Uterus (tissue), 4 donors: Measurements from ENCODE around the gene TRPM4. TPM values are rescaled to one million over a fixed set of nuclear protein-coding genes. Genes with fewer than 3 reads are reported as not detected.
"Not testable (repeated sequence)": the region's sequence is repeated elsewhere in the genome, so short reads cannot be mapped to it uniquely, and the experiment has no call there.

Source experiments
- DNase-seq, 2 donors: peaks; one replicate each; pipeline ENCODE4 v3.0.0-alpha.2; 2019 to 2020
- H3K27ac ChIP-seq, 2 donors: fragments of 200-600 bp; sonication (generic); 1 replicate in 1 of 2; 2 replicates in 1 of 2; pipeline ENCODE4 v1.5.1; 2016 to 2018
- H3K27me3 ChIP-seq, 2 donors: fragments of 200-600 bp; sonication (generic); one replicate each; pipeline ENCODE4 v1.5.1; 2018 to 2019; ENCODE audit warnings: control low read depth in 1 of 2
- H3K36me3 ChIP-seq, 2 donors: fragments of 200-600 bp; sonication (generic); one replicate each; pipeline ENCODE4 v1.5.1; 2019; ENCODE audit warnings: control low read depth in 1 of 2
- H3K4me1 ChIP-seq, 2 donors: fragments of 200-600 bp; sonication (generic); one replicate each; pipeline ENCODE4 v1.5.1; 2018 to 2019; ENCODE audit warnings: control low read depth in 1 of 2
- H3K4me3 ChIP-seq, 2 donors: fragments of 200-600 bp; sonication (generic); 1 replicate in 1 of 2; 2 replicates in 1 of 2; pipeline ENCODE4 v1.5.1; 2018 to 2019; ENCODE audit warnings: mild to moderate bottlenecking in 1 of 2
- H3K9me3 ChIP-seq, 2 donors: fragments of 200-600 bp; sonication (generic); one replicate each; pipeline ENCODE4 v1.5.1; 2019; ENCODE audit warnings: control low read depth in 1 of 2
- CTCF ChIP-seq, 4 experiments: fragments of 200-600 bp in 2 of 4; fragments of 450-650 bp in 2 of 4; sonication (generic) in 2 of 4; IDR thresholded peaks; one replicate each; pipeline ENCODE4 v1.5.1; 2016 to 2019; ENCODE audit warnings: antibody characterized with exemption in 4 of 4, mild to moderate bottlenecking in 2 of 4, moderate library complexity in 1 of 4
- POLR2A ChIP-seq, 2 donors: fragments of 450-650 bp; IDR thresholded peaks; one replicate each; pipeline ENCODE4 v1.6.1; 2016; ENCODE audit warnings: antibody characterized with exemption in 2 of 2, mild to moderate bottlenecking in 1 of 2, moderate library complexity in 1 of 2
- intact Hi-C: fragments of 100-400 bp; cut with DNase I; formaldehyde crosslinking; loops from one replicate; pipeline ENCODE4 v1.15.1; 2023; ENCODE audit warnings: low total_unique reads
- total RNA-seq, 4 donors: library from RNA; depleted of rRNA in 3 of 4; stranded (reverse); fragments of >200 nt in 3 of 4; gene quantifications; one replicate each; pipeline versions ENCODE4 v1.1.0 to v1.2.4, GENCODE V29; 2014 to 2023
- donor health status: DM: yes; HTN: yes; CAD: no.

Gene TRPM4
- total RNA-seq, 4 donors from 2014 or later, result 9.7 to 28.7 (median 15.4) TPM

GRCh38 chr19:49196527-49197240 lies 39.1 kb downstream of the TRPM4 start:
- H3K4me1 ChIP-seq, result peaks cover 0 to 5% of the 10 kb centered on the region in 2 donors
- H3K27ac ChIP-seq, result no peak overlapping the region
- no peaks in the 10 kb centered on the region for H3K36me3 ChIP-seq
- no peaks in the 10 kb centered on the region for H3K27me3 ChIP-seq
- no peak overlapping the region for H3K4me3 ChIP-seq
- intact Hi-C loops, result no loop called here
- TF ChIP-seq POLR2A (IDR thresholded peaks at IDR 0.05), result no peak
- TF ChIP-seq CTCF (IDR thresholded peaks at IDR 0.05), result no peak
- DNase-seq, result peak in 1 of 2 donors; percentile 53
- no peaks in the 10 kb centered on the region for H3K9me3 ChIP-seq

GRCh38 chr19:49200238-49200862 lies 42.8 kb downstream of the TRPM4 start:
- H3K4me1 ChIP-seq, result peaks cover 0 to 5% of the 10 kb centered on the region in 2 donors
- no peak overlapping the region for H3K27ac ChIP-seq
- TF ChIP-seq POLR2A (IDR thresholded peaks at IDR 0.05) (no peak), CTCF (IDR thresholded peaks at IDR 0.05) (no peak)
- no peak overlapping the region for H3K4me3 ChIP-seq
- no peaks in the 10 kb centered on the region for H3K27me3 ChIP-seq
- H3K36me3 ChIP-seq, result no peaks in the 10 kb centered on the region
- no peaks in the 10 kb centered on the region for H3K9me3 ChIP-seq
- intact Hi-C loops, result no loop called here
- DNase-seq, result no peak

- H3K36me3 ChIP-seq, result no peaks in the 10 kb centered on the region
- DNase-seq, result no peak
- H3K4me3 ChIP-seq, result no peak overlapping the region
- no peaks in the 10 kb centered on the region for H3K27me3 ChIP-seq
- intact Hi-C loops, result no loop called here
- no peak overlapping the region for H3K27ac ChIP-seq
- no peak for TF ChIP-seq POLR2A (IDR thresholded peaks at IDR 0.05)
- no peak for TF ChIP-seq CTCF (IDR thresholded peaks at IDR 0.05)
- no peaks in the 10 kb centered on the region for H3K9me3 ChIP-seq
- H3K4me1 ChIP-seq, result peaks cover 0 to 5% of the 10 kb centered on the region in 2 donors
Observed at GRCh38 chr19:49201042-49201441, 43.5 kb downstream of the TRPM4 start.

- Histone ChIP-seq H3K27ac (no peak overlapping the region), H3K27me3 (no peaks in the 10 kb centered on the region), H3K4me3 (no peak overlapping the region), H3K9me3 (no peaks in the 10 kb centered on the region), H3K36me3 (no peaks in the 10 kb centered on the region), H3K4me1 (no peaks in the 10 kb centered on the region)
- intact Hi-C loops, result loop anchor here (5.0 kb wide), 1 partner anchor 108 kb away; no protein-coding TSS in a partner anchor
- no peak for DNase-seq
- TF ChIP-seq CTCF (IDR thresholded peaks at IDR 0.05), result no peak
- no peak for TF ChIP-seq POLR2A (IDR thresholded peaks at IDR 0.05)
Observed at GRCh38 chr19:49205114-49205513, 47.5 kb downstream of the TRPM4 start.

- intact Hi-C loops, result loop anchor here (5.0 kb wide), 1 partner anchor 112 kb away; no protein-coding TSS in a partner anchor
- H3K4me3 ChIP-seq, H3K27me3 ChIP-seq, H3K27ac ChIP-seq, H3K36me3 ChIP-seq, H3K4me1 ChIP-seq, DNase-seq, H3K9me3 ChIP-seq: not testable (repeated sequence)
Observed at GRCh38 chr19:49209502-49209901, 51.9 kb downstream of the TRPM4 start.
